SU-DHL-6 (cell line): Measurements from ENCODE around the gene MAPKAPK5.

Experiments used
- H2AFZ ChIP-seq: fragments of 200-600 bp; sonication (generic); 2 replicates; pipeline ENCODE4 v1.6.1; 2014; ENCODE audit warnings: low read depth, mild to moderate bottlenecking, moderate library complexity, mixed read lengths, antibody characterized with exemption, low read length; ENCODE audit not compliant: severe bottlenecking
- H3F3A ChIP-seq: fragments of 200-600 bp; shearing (Covaris generic); 2 replicates; pipeline ENCODE4 v1.6.0; 2016; ENCODE audit warnings: antibody characterized with exemption, mild to moderate bottlenecking; ENCODE audit not compliant: insufficient read depth
- H3K27ac ChIP-seq: fragments of 200-600 bp; sonication (generic); 2 replicates; pipeline ENCODE4 v1.5.1; 2016; ENCODE audit warnings: low read depth, mild to moderate bottlenecking, low read length, moderate library complexity, mixed read lengths
- H3K27me3 ChIP-seq: fragments of 200-600 bp; sonication (generic), shearing (Covaris generic); 2 replicates; pipeline ENCODE4 v1.6.0; 2014; ENCODE audit warnings: mild to moderate bottlenecking, low read length
- H3K36me3 ChIP-seq: fragments of 200-600 bp; sonication (generic); 2 replicates; pipeline ENCODE4 v1.6.1; 2014; ENCODE audit warnings: mild to moderate bottlenecking, low read length, mixed read lengths
- H3K4me2 ChIP-seq: fragments of 300-600, 200-600 bp; shearing (Covaris generic), sonication (generic); 2 replicates; pipeline ENCODE4 v1.6.0; 2014; ENCODE audit warnings: low read length, low read depth, mild to moderate bottlenecking; ENCODE audit not compliant: poor library complexity, severe bottlenecking
- H3K4me3 ChIP-seq: fragments of 200-600 bp; sonication (generic); 2 replicates; pipeline ENCODE4 v1.5.1; 2014; ENCODE audit warnings: antibody characterized with exemption, low read length, mild to moderate bottlenecking, mixed read lengths; ENCODE audit not compliant: insufficient read depth, poor library complexity, severe bottlenecking
- H3K79me2 ChIP-seq: fragments of 200-600 bp; sonication (generic); 2 replicates; pipeline ENCODE4 v1.6.1; 2014; ENCODE audit warnings: mild to moderate bottlenecking, low read length, moderate library complexity; ENCODE audit not compliant: insufficient read depth
- H3K9ac ChIP-seq: fragments of 200-600 bp; sonication (generic); 2 replicates; pipeline ENCODE4 v1.7.0; 2014; ENCODE audit warnings: mild to moderate bottlenecking, low read length
- H3K9me2 ChIP-seq: fragments of 200-600 bp; sonication (generic); replicated peaks from 2 replicates; pipeline ENCODE4 v1.6.1; 2014; ENCODE audit warnings: low read length; ENCODE audit not compliant: insufficient read depth
- H3K9me3 ChIP-seq: fragments of 200-600 bp; sonication (generic); 2 replicates; pipeline ENCODE4 v1.6.1; 2014; ENCODE audit warnings: low read length, mixed read lengths; ENCODE audit not compliant: insufficient read depth
- H4K20me1 ChIP-seq: fragments of 200-600 bp; sonication (generic); 2 replicates; pipeline ENCODE4 v1.6.1; 2014; ENCODE audit warnings: low read depth, mild to moderate bottlenecking, antibody characterized with exemption, low read length, moderate library complexity, mixed read lengths
- CTCF ChIP-seq: fragments of 200-600 bp; sonication (generic); IDR thresholded peaks from one replicate; pipeline ENCODE4 v1.5.1; 2017; ENCODE audit warnings: antibody characterized with exemption, mild to moderate bottlenecking, low read length, moderate library complexity; ENCODE audit not compliant: insufficient read depth, poor library complexity, severe bottlenecking
- EZH2phosphoT487 ChIP-seq: fragments of 200-600 bp; sonication (generic), shearing (Covaris generic); conservative IDR thresholded peaks from 2 replicates; pipeline ENCODE4 v1.6.1; 2018; ENCODE audit warnings: mild to moderate bottlenecking, antibody characterized with exemption, low read length, moderate library complexity, mixed read lengths

MAPKAPK5 gene

GRCh38 chr12:111858186-111858585, 16.2 kb downstream of the MAPKAPK5 start:
- TF ChIP-seq EZH2phosphoT487 (no peak), CTCF (no peak)
- Histone ChIP-seq H3K9me3 (no peaks in the 10 kb centered on the region), H3K27me3 (no peaks in the 10 kb centered on the region), H3K4me3 (no peak overlapping the region), H4K20me1 (peaks cover 4% of the 10 kb centered on the region; the same call in 1 of the 2 replicates), H3K79me2 (peaks cover 97% of the 10 kb centered on the region), H2AFZ (no peak overlapping the region), H3K9me2 (no peaks in the 10 kb centered on the region), H3F3A (no peaks in the 10 kb centered on the region), H3K4me2 (no peak overlapping the region), H3K36me3 (no peaks in the 10 kb centered on the region), H3K9ac (no peak overlapping the region), H3K27ac (no peak overlapping the region)

GRCh38 chr12:111858778-111859177, 16.8 kb downstream of the MAPKAPK5 start:
- H2AFZ ChIP-seq, result no peak overlapping the region
- H3K27me3 ChIP-seq, result no peaks in the 10 kb centered on the region
- peaks cover 6% of the 10 kb centered on the region; the same call in 1 of the 2 replicates for H4K20me1 ChIP-seq
- no peak overlapping the region for H3K27ac ChIP-seq
- TF ChIP-seq CTCF, result no peak
- no peak for TF ChIP-seq EZH2phosphoT487
- H3K4me2 ChIP-seq, result no peak overlapping the region
- no peaks in the 10 kb centered on the region for H3K36me3 ChIP-seq
- no peaks in the 10 kb centered on the region for H3K9me2 ChIP-seq
- H3F3A ChIP-seq, result no peaks in the 10 kb centered on the region
- peaks cover 97% of the 10 kb centered on the region for H3K79me2 ChIP-seq
- H3K9me3 ChIP-seq, result no peaks in the 10 kb centered on the region
- H3K4me3 ChIP-seq, result no peak overlapping the region
- H3K9ac ChIP-seq, result no peak overlapping the region

- TF ChIP-seq CTCF (no peak), EZH2phosphoT487 (no peak)
Measured at GRCh38 chr12:111864913-111865312, 22.9 kb downstream of the MAPKAPK5 start.

More at GRCh38 chr12:111864913-111865312, 22.9 kb downstream of the MAPKAPK5 start:
- 0 out of 2 replicates have a peak, but pooled peaks cover 3% of the 10 kb centered on the region for H4K20me1 ChIP-seq
- H3K79me2 ChIP-seq, result peaks cover 54% of the 10 kb centered on the region
- H3K27me3 ChIP-seq, result no peaks in the 10 kb centered on the region
- H3F3A ChIP-seq, result peaks cover 6% of the 10 kb centered on the region; the same call in 1 of the 2 replicates
- no peaks in the 10 kb centered on the region for H3K9me3 ChIP-seq
- H3K9me2 ChIP-seq, result no peaks in the 10 kb centered on the region
- no peak overlapping the region for H3K4me2 ChIP-seq
- no peak overlapping the region for H3K4me3 ChIP-seq
- no peak overlapping the region for H3K9ac ChIP-seq
- H3K27ac ChIP-seq, result no peak overlapping the region
- no peak overlapping the region for H2AFZ ChIP-seq
- H3K36me3 ChIP-seq, result peaks cover 18% of the 10 kb centered on the region
